ENCODE results near the gene HPN.
"Not testable (repeated sequence)": the region's sequence is repeated elsewhere in the genome, so short reads cannot be mapped to it uniquely, and the experiment has no call there.

Gene HPN

GRCh38 chr19:35027009-35027408 is 14.5 kb upstream of the HPN start:
- in situ Hi-C loops (cut with HindIII; ENCODE audit: low sequenced_read_pairs), result no loop called here

GRCh38 chr19:35027851-35028599 is 13.5 kb upstream of the HPN start:
- in situ Hi-C loops (cut with HindIII; ENCODE audit: low sequenced_read_pairs), result no loop called here

- in situ Hi-C loops (cut with HindIII; ENCODE audit: low sequenced_read_pairs), result not testable (repeated sequence)
Measured at GRCh38 chr19:35028600-35028885, 13.0 kb upstream of the HPN start.

DNA sequence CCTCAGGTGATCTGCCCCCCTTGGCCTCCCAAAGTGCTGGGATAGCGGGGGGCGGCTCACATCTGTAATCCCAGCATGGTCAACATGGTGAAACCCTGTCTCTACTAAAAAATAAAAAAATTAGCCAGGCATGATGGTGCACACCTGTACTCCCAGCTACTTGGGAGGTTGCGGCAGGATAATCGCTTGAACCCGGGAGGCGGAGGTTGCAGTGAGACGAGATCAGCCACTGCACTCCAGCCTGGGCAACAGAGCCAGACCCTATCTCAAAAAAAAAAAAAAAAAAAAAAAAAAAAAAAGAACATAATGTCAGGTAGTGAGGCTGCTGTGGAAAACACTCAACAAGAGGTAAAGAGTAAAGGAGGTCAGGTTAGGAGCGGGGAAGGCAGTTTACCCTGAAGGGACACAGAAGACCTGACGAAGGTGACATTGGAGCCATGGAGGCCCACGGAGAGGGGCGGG is 12.2 kb upstream of the HPN start:
- in situ Hi-C loops (cut with HindIII; ENCODE audit: low sequenced_read_pairs), result not testable (repeated sequence)

- in situ Hi-C loops (cut with HindIII; ENCODE audit: low sequenced_read_pairs), result no loop called here
Measured at GRCh38 chr19:35029737-35030256, 11.7 kb upstream of the HPN start.

DNA sequence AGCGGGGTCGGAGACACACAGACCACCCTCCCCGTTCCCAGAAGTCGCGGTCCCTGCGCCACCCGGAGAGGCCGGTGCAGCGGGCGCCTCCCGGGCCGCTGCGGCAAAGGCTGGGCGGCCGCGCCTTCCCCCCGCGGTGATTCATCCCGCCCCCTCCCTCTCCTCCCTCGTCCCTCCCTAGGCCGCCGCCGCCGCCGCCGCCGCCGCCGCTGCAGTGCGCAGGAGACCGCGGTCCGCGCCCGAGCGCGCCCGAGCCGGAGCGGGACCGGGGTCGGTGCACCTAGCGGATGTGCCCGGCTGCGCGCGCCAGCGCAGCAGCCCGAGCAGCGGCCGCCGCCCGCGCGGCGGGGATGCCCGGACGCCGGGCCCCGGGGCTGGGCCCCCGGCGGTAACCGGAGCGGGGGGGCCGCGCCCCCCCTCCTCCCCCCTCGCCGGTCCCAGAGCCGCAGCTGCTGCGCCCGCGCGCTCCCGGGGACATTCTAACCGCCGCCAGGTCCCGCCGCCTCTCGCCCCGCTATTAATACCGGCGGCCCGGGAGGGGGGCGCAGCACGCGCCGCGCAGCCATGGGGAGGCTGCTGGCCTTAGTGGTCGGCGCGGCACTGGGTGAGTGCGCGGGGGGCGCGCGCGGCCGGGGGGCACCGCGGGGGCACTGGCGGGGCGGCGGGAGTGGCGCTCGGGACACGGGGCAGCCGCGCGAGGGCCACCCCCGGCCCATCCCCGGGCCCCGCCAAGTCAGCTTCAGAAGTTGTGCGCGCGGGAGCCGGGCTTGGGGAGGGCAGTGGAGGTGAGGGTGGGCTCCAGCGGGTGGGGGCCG is 11.1 kb upstream of the HPN start, which contains the start of gene SCN1B:
TSS of gene SCN1B (plus strand) at position 214 of the 815 bp plus-strand sequence. CDS start at position 565, 351 bp downstream.
- in situ Hi-C loops (cut with HindIII; ENCODE audit: low sequenced_read_pairs), result no loop called here

GRCh38 chr19:35031072-35031881 is 10.2 kb upstream of the HPN start:
- in situ Hi-C loops (cut with HindIII; ENCODE audit: low sequenced_read_pairs), result no loop called here

DNA sequence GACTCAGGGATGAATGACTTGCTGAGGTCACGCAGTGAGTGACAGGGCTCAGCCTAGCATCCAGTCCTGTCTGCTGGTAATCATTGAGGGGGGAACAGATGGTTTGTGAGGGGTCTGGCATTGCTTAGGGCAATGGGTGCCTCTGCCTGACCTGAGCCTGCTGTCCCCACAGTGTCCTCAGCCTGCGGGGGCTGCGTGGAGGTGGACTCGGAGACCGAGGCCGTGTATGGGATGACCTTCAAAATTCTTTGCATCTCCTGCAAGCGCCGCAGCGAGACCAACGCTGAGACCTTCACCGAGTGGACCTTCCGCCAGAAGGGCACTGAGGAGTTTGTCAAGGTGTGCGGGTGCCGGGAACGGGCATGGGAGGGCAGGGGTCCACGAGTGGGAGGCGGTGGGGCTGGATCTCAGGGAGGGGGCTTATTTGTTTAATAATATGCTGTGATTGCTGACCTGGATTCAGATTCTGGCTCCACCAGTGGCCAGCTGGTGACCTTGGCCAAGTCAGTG is 9.1 kb upstream of the HPN start:
- in situ Hi-C loops (cut with HindIII; ENCODE audit: low sequenced_read_pairs), result no loop called here

- in situ Hi-C loops (cut with HindIII; ENCODE audit: low sequenced_read_pairs), result no loop called here
Measured at GRCh38 chr19:35033067-35034004, 8.2 kb upstream of the HPN start.

GRCh38 chr19:35034005-35034502 is 7.5 kb upstream of the HPN start:
- in situ Hi-C loops (cut with HindIII; ENCODE audit: low sequenced_read_pairs), result no loop called here

DNA sequence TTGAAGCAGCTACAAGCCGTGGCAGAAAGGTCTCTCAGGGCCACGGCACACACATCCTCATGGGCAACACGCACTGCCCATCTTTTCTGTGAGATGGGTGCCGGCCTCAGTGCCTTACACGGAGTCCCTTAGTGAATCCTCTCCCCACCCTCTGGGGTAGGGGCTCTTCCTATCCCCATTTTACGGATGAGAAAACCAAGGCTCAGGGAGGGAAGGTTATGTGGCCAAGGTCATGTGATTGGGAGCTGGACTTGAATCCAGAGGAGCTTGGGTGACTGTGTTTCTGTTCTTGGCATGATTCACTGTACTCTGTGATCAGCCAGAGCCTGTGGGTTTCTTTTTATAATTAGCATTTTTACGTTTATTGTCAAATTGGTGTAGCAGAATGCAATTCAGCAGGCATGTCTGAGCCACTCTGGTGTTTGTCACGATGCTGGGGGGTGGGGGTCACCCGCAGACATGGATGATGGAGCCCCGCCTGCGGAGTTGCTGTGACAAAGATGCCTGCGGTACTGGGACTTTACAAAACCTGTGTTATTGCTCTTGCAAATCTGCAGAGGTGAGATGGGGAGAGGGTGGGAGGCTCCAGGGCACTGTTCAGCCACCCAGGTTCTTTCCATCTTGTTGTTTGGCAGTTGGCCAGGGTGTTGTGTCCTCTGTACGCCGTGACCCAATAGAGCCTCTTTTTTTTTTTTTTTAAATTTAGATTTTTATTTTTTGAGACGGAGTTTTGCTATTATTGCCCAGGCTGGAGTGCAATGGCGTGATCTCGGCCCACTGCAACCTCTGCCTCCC is 6.7 kb upstream of the HPN start:
- in situ Hi-C loops (cut with HindIII; ENCODE audit: low sequenced_read_pairs), result no loop called here

GRCh38 chr19:35037716-35038622 is 3.6 kb upstream of the HPN start:
- in situ Hi-C loops (cut with HindIII; ENCODE audit: low sequenced_read_pairs), result no loop called here

DNA sequence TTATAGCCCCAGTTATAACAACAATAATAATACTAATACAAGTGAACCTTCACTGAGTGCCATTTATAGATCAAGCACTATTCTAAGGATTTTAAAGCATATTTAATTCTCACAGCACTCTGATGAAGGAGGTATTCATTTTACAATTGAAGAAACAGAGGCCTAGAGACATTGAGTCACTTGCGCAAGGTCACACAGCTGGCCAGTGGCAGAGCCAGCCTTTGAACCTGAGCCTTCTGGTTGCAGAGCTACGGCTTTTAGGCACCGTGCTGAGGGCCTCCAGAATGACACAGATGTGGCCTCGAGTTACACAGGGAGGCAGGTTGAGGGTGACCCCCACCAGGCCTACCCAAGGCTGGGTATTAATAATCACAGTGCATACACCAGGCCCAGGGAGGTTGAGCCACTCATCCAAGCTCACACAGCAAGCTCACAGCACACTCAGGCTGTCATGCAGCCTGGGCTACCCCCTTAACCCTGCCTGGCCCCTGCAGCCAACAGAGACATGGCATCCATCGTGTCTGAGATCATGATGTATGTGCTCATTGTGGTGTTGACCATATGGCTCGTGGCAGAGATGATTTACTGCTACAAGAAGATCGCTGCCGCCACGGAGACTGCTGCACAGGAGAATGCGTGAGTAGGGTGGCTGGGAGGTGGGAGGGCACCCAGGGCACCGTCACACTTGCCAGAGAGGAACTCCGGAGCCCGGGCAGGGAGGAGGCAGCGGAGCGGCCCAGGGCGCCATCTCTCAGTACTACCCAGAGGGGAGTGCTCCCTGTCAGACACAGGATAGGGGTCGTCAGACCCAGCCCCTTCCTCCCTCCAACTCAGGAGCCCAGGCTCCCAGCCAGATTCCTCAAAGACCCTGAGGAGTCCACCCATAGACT is 2.7 kb upstream of the HPN start:
- in situ Hi-C loops (cut with HindIII; ENCODE audit: low sequenced_read_pairs), result no loop called here

DNA sequence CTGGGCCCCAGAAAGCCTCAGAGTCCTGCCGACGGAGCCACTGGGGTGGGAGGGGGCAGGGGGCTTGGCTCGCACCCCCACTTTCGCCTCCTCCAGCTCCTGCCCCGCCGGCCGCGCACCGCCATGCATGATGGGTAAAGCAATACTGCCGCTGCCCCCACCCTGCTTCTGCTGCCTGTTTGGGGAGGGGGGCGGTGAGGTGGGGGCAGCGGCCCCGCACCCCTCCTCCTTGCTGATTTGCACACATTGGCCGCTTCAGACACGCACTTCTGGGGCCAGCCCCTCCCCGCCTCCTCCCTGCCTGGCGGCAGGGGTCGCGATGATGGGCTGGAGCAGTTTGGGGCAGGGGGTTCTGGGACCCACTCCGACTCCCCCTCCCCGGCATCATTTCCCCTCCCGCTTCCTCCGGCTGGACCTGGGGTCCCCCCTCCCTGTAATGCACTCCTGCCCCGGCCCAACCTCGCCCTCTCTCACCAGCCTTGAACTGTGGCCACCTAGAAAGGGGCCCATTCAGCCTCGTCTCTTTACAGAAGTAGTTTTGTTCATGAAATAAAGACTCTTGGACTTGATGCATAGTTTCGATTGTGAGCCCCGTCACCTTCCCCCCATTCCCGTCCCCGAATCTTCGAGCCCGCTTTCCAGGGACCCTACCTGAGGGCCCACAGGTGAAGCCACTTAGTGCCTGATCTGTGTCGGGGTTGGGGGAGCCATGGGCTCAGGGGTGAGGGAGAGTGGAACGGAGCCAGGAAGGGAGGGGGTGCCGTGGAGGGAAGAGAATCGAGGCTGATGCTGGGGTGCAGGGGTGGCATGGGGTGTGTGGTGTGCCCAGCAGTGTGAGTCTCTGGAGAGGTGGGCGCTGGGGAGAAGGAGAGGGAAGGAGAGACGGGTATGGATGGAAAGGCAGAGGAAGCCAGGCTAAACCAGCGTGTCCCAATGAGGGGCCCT is 1.4 kb upstream of the HPN start:
- in situ Hi-C loops (cut with HindIII; ENCODE audit: low sequenced_read_pairs), result no loop called here

DNA sequence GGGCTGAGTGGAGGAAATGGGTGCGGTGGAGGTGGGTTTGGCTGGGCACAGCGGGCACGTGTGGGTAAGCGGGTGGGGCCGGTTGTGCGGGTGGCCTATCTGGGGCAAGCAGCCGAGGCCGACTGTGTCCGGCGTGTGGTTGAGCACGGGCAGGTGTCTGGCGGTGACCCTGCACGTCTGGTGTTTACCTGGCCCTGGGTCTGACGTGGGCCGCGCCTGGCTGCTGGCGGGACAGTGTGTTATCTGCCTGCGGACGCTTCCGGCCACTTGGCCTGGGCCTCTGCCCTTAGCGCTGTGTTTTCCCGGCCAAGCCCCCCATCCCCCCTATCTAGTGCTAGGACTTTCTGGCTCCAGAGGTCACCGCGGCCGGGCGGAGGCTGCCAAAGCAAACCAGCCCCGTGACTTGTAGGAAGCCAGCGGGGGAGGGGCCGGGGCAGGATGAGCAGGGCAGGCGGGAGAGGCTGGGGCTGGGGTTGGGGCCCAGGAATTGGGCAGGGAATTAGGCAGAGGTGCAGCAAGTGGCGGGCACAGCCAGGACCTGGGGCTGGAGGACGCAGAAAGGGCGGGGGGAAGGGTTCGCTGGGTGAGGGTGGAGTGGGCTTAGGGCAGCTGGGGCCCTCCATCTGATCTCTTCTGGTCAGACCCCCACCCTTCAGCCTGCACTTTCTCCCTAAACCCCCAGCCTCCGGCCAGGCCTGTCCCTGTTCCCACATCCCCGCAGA is 534 bp upstream of the HPN start:
- in situ Hi-C loops (cut with HindIII; ENCODE audit: low sequenced_read_pairs), result no loop called here
